Measurements from ENCODE around the gene KLHL4.

KLHL4 gene

GRCh38 chrX:87578978-87579377 is 61.4 kb downstream of the KLHL4 start:
- H3F3A ChIP-seq (ENCODE audit: insufficient read depth, low read length) = no peaks in the 10 kb centered on the region
- H3K9me2 ChIP-seq (replicated peaks; ENCODE audit: insufficient read depth, low read length) = no peaks in the 10 kb centered on the region
- H3K27me3 ChIP-seq (replicated peaks; ENCODE audit: insufficient read depth, low read length) = no peaks in the 10 kb centered on the region
- no peak overlapping the region for H3K4me3 ChIP-seq (ENCODE audit: low read length)
- DNase-seq = no peak
- H4K20me1 ChIP-seq (ENCODE audit: insufficient read depth, low read length) = no peaks in the 10 kb centered on the region
- H3K36me3 ChIP-seq (replicated peaks; ENCODE audit: insufficient read depth, low read length) = no peaks in the 10 kb centered on the region
- H3K4me1 ChIP-seq (ENCODE audit: low read length) = no peaks in the 10 kb centered on the region
- no peak overlapping the region for H3K4me2 ChIP-seq (ENCODE audit: low read depth, low read length)
- no peak overlapping the region for H3K9ac ChIP-seq (ENCODE audit: low read length)
- H3K27ac ChIP-seq (ENCODE audit: low read length) = no peak overlapping the region
- TF ChIP-seq EZH2phosphoT487 (IDR thresholded peaks at IDR 0.05; ENCODE audit: low read length) (no peak), CTCF (IDR thresholded peaks at IDR 0.05; ENCODE audit: low read length) (peak; percentile 9; the same call in 1 of the 2 replicates), EZH2 (optimal IDR thresholded peaks at IDR 0.05; ENCODE audit: low read depth, low read length) (no peak)
- H2AFZ ChIP-seq (ENCODE audit: low read length) = no peak overlapping the region
- H3K79me2 ChIP-seq (ENCODE audit: low read length) = no peaks in the 10 kb centered on the region
- no peaks in the 10 kb centered on the region for H3K9me3 ChIP-seq (replicated peaks; ENCODE audit: insufficient read depth, low read length)

- no peak overlapping the region for H3K4me3 ChIP-seq (ENCODE audit: low read length)
- no peaks in the 10 kb centered on the region for H3K79me2 ChIP-seq (ENCODE audit: low read length)
- H3K36me3 ChIP-seq (replicated peaks; ENCODE audit: insufficient read depth, low read length) = no peaks in the 10 kb centered on the region
- no peak overlapping the region for H2AFZ ChIP-seq (ENCODE audit: low read length)
- H4K20me1 ChIP-seq (ENCODE audit: insufficient read depth, low read length) = no peaks in the 10 kb centered on the region
- no peaks in the 10 kb centered on the region for H3K9me3 ChIP-seq (replicated peaks; ENCODE audit: insufficient read depth, low read length)
- H3K27me3 ChIP-seq (replicated peaks; ENCODE audit: insufficient read depth, low read length) = no peaks in the 10 kb centered on the region
- no peak for DNase-seq
- no peaks in the 10 kb centered on the region for H3K9me2 ChIP-seq (replicated peaks; ENCODE audit: insufficient read depth, low read length)
- no peak overlapping the region for H3K4me2 ChIP-seq (ENCODE audit: low read depth, low read length)
- TF ChIP-seq EZH2 (optimal IDR thresholded peaks at IDR 0.05; ENCODE audit: low read depth, low read length) = no peak
- TF ChIP-seq EZH2phosphoT487 (IDR thresholded peaks at IDR 0.05; ENCODE audit: low read length) = no peak
- TF ChIP-seq CTCF (IDR thresholded peaks at IDR 0.05; ENCODE audit: low read length) = no peak
- H3F3A ChIP-seq (ENCODE audit: insufficient read depth, low read length) = no peaks in the 10 kb centered on the region
- H3K4me1 ChIP-seq (ENCODE audit: low read length) = no peaks in the 10 kb centered on the region
- H3K9ac ChIP-seq (ENCODE audit: low read length) = no peak overlapping the region
- H3K27ac ChIP-seq (ENCODE audit: low read length) = no peak overlapping the region
These were observed 63.3 kb downstream of the KLHL4 start for GRCh38 chrX:87580862-87581261.

DNA sequence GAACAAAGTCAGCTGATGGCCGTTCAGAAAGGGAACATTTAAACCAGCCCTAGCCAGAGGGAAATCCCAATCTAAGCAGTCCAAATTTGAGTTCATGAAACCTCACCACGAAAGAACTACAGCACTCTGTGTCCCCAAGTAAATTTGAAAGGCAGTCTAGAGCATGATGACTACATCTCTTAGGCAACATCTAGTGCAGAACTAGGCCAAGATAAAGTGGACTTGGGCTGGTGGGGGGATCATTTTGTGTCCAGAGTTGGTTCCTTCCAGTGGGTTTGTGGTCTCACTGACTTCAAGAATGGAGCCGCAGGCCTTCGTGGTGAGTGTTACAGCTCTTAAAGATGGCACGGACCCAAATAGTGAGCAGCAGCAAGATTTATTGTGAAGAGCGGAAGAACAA is 64.9 kb downstream of the KLHL4 start:
- no peak overlapping the region for H3K27ac ChIP-seq (ENCODE audit: low read length)
- no peaks in the 10 kb centered on the region for H3K4me1 ChIP-seq (ENCODE audit: low read length)
- H3K27me3 ChIP-seq (replicated peaks; ENCODE audit: insufficient read depth, low read length) = no peaks in the 10 kb centered on the region
- no peak for DNase-seq
- H3K36me3 ChIP-seq (replicated peaks; ENCODE audit: insufficient read depth, low read length) = no peaks in the 10 kb centered on the region
- no peak overlapping the region for H3K4me3 ChIP-seq (ENCODE audit: low read length)
- no peaks in the 10 kb centered on the region for H3K9me3 ChIP-seq (replicated peaks; ENCODE audit: insufficient read depth, low read length)
- no peaks in the 10 kb centered on the region for H3K9me2 ChIP-seq (replicated peaks; ENCODE audit: insufficient read depth, low read length)
- TF ChIP-seq EZH2phosphoT487 (IDR thresholded peaks at IDR 0.05; ENCODE audit: low read length) (no peak), EZH2 (optimal IDR thresholded peaks at IDR 0.05; ENCODE audit: low read depth, low read length) (no peak), CTCF (IDR thresholded peaks at IDR 0.05; ENCODE audit: low read length) (no peak)
- H3F3A ChIP-seq (ENCODE audit: insufficient read depth, low read length) = no peaks in the 10 kb centered on the region
- H3K9ac ChIP-seq (ENCODE audit: low read length) = no peak overlapping the region
- H3K79me2 ChIP-seq (ENCODE audit: low read length) = no peaks in the 10 kb centered on the region
- H2AFZ ChIP-seq (ENCODE audit: low read length) = no peak overlapping the region
- no peak overlapping the region for H3K4me2 ChIP-seq (ENCODE audit: low read depth, low read length)
- H4K20me1 ChIP-seq (ENCODE audit: insufficient read depth, low read length) = no peaks in the 10 kb centered on the region
